HL-60 (cell line): Measurements from ENCODE around the gene KAZN.

Experiments used
- DNase-seq, 2 experiments: peaks; one replicate each; pipeline ENCODE4 v3.0.0-alpha.2; 2010 to 2020; ENCODE audit warnings: low read depth in 1 of 2, low spot score in 1 of 2
- H3K27ac ChIP-seq: fragments of 250-450 bp; sonication (Bioruptor Pico); replicated peaks from 2 replicates; pipeline ENCODE4 v1.5.1; 2020; ENCODE audit warnings: mild to moderate bottlenecking, moderate library complexity
- H3K27me3 ChIP-seq: fragments of 250-450 bp; sonication (Bioruptor Pico); 2 replicates; pipeline ENCODE4 v1.5.1; 2021; ENCODE audit warnings: mild to moderate bottlenecking, moderate library complexity; ENCODE audit not compliant: insufficient read depth, poor library complexity, severe bottlenecking
- H3K4me3 ChIP-seq: replicated peaks from 2 replicates; pipeline ENCODE4 v1.5.1; 2011; ENCODE audit warnings: mild to moderate bottlenecking, control low read depth, low read length; ENCODE audit not compliant: insufficient read depth
- GABPA ChIP-seq: IDR thresholded peaks from 2 replicates; pipeline ENCODE4 v1.6.1; 2012; ENCODE audit warnings: low read depth
- POLR2AphosphoS5 ChIP-seq: IDR thresholded peaks from 2 replicates; pipeline ENCODE4 v1.6.1; 2012; ENCODE audit warnings: low read depth
- REST ChIP-seq: IDR thresholded peaks from 2 replicates; pipeline ENCODE4 v1.6.1; 2012; ENCODE audit warnings: low read depth; ENCODE audit not compliant: insufficient replicate concordance
- SPI1 ChIP-seq: IDR thresholded peaks from 2 replicates; pipeline ENCODE4 v1.6.1; 2012; ENCODE audit warnings: low read depth, mild to moderate bottlenecking, borderline replicate concordance
- TF ChIP-seq, protein P1 (sequence below): IDR thresholded peaks from one replicate; pipeline ENCODE4 v1.5.1; 2011; ENCODE audit warnings: low read length, control low read depth, inconsistent platforms; ENCODE audit not compliant: insufficient read depth

Gene KAZN

GRCh38 chr1:14909273-14909672, 310.8 kb downstream of the KAZN start:
- Histone ChIP-seq H3K27ac (no peak overlapping the region), H3K27me3 (no peaks in the 10 kb centered on the region), H3K4me3 (no peak overlapping the region)
- no peak for DNase-seq
- no peak for TF ChIP-seq GABPA
- no peak for TF ChIP-seq SPI1
- no peak for TF ChIP-seq REST
- TF ChIP-seq, protein P1, sequence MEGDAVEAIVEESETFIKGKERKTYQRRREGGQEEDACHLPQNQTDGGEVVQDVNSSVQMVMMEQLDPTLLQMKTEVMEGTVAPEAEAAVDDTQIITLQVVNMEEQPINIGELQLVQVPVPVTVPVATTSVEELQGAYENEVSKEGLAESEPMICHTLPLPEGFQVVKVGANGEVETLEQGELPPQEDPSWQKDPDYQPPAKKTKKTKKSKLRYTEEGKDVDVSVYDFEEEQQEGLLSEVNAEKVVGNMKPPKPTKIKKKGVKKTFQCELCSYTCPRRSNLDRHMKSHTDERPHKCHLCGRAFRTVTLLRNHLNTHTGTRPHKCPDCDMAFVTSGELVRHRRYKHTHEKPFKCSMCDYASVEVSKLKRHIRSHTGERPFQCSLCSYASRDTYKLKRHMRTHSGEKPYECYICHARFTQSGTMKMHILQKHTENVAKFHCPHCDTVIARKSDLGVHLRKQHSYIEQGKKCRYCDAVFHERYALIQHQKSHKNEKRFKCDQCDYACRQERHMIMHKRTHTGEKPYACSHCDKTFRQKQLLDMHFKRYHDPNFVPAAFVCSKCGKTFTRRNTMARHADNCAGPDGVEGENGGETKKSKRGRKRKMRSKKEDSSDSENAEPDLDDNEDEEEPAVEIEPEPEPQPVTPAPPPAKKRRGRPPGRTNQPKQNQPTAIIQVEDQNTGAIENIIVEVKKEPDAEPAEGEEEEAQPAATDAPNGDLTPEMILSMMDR, result no peak

DNA sequence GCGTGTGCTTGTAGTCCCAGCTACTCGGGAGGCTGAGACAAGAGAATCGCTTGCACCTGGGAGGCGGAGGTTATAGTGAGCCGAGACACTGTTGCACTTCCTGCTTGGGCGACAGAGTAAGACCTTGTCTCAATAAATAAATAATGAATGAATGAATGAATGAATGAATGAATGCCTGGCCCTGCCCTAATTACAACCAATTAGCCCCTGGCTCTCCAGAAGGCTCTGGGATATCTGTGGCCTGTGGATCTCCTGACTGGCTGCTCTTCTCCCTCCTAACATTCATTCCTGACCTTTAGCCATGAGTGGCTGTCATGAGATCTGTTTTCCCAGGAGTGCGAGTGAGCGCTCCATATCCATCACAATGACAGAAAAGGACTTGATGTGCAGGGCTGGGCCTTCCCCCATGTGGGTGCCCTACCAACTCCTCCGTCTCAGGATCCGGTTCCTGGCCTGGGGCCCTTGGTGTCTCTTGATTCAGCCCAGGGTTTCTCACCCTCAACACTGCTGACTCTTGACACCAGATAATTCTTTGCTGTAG, 311.5 kb downstream of the KAZN start:
- no peak for DNase-seq
- TF ChIP-seq GABPA (no peak), SPI1 (no peak), REST (no peak), POLR2AphosphoS5 (no peak)
- TF ChIP-seq, protein P1, result no peak
- H3K4me3 ChIP-seq, result no peak overlapping the region
- H3K27ac ChIP-seq, result no peak overlapping the region
- H3K27me3 ChIP-seq, result no peaks in the 10 kb centered on the region

GRCh38 chr1:14910984-14911721, 312.7 kb downstream of the KAZN start:
- no peak for DNase-seq
- TF ChIP-seq SPI1, result no peak
- TF ChIP-seq GABPA, result no peak
- TF ChIP-seq, protein P1, result no peak
- TF ChIP-seq REST, result no peak
- TF ChIP-seq POLR2AphosphoS5, result no peak
- Histone ChIP-seq H3K27me3 (no peaks in the 10 kb centered on the region), H3K4me3 (no peak overlapping the region), H3K27ac (no peak overlapping the region)
